NB4 (cell line): ENCODE results near the gene ZNF440.
"Not testable (repeated sequence)": the region's sequence is repeated elsewhere in the genome, so short reads cannot be mapped to it uniquely, and the experiment has no call there.

Experiments
- DNase-seq: peaks from one replicate; pipeline ENCODE4 v3.0.0; 2010; ENCODE audit warnings: low read depth
- H3K4me3 ChIP-seq: one replicate; pipeline ENCODE4 v1.5.1; 2011; ENCODE audit warnings: mild to moderate bottlenecking, low read depth, low read length, moderate library complexity
- CTCF ChIP-seq: IDR thresholded peaks from one replicate; pipeline ENCODE4 v1.5.1; 2012; ENCODE audit warnings: low read depth, low read length
- MYC ChIP-seq: IDR thresholded peaks from 2 replicates; pipeline ENCODE4 v1.6.1; 2011; ENCODE audit warnings: low read depth, low read length
- POLR2A ChIP-seq: IDR thresholded peaks from 2 replicates; pipeline ENCODE4 v1.6.1; 2011; ENCODE audit warnings: mild to moderate bottlenecking; ENCODE audit not compliant: insufficient read length; ENCODE audit errors: extremely low read depth
- TF ChIP-seq, protein P1 (sequence below): IDR thresholded peaks from 2 replicates; pipeline ENCODE4 v1.6.1; 2011; ENCODE audit warnings: low read depth, low read length

The ZNF440 gene

DNA sequence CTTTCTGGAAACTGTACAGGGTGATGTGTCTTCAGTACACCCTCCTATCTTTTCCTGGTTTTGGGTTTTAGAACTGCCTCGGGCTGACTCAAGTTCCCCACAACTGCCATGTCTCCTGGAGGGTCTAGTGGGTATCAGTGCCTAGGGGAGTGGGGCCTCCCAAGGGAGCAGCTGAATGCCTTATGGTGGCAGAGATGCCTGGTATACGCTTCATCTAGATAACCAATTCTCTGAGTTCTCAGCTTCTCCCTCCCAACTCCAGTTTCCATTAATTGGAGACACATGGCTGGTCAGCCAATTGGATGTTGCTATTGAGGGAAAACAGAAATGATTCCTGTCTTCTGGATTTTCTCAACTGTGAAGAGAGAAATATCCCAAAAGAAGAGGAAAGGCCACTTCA lies 47.2 kb downstream of the ZNF440 start:
- no peak for DNase-seq
- H3K4me3 ChIP-seq = no peak overlapping the region
- no peak for TF ChIP-seq MYC
- TF ChIP-seq CTCF = no peak
- TF ChIP-seq, protein P1, sequence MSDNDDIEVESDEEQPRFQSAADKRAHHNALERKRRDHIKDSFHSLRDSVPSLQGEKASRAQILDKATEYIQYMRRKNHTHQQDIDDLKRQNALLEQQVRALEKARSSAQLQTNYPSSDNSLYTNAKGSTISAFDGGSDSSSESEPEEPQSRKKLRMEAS = no peak
- no peak for TF ChIP-seq POLR2A

DNA sequence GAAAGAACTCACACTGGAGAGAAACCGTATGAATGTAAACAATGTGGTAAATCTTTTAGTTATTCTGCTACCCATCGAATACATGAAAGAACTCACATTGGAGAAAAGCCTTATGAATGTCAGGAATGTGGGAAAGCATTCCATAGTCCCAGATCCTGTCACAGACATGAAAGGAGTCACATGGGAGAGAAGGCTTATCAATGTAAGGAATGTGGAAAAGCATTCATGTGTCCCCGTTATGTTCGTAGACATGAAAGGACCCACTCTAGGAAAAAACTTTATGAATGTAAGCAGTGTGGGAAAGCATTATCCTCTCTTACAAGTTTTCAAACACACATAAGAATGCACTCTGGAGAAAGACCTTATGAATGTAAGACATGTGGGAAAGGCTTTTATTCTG lies 53.7 kb downstream of the ZNF440 start:
- not testable (repeated sequence) for H3K4me3 ChIP-seq, DNase-seq

DNA sequence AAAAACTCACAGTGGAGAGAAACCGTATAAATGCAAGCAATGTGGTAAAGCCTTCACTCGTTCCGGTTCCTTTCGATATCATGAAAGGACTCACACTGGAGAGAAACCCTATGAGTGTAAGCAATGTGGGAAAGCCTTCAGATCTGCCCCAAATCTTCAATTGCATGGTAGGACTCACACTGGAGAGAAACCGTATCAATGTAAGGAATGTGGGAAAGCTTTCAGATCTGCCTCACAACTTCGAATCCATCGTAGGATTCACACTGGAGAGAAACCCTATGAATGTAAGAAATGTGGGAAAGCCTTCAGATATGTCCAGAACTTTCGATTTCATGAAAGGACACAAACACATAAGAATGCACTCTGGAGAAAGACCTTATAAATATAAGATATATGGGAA lies 54.1 kb downstream of the ZNF440 start:
- DNase-seq = no peak
- TF ChIP-seq MYC = no peak
- H3K4me3 ChIP-seq = no peak overlapping the region

DNA sequence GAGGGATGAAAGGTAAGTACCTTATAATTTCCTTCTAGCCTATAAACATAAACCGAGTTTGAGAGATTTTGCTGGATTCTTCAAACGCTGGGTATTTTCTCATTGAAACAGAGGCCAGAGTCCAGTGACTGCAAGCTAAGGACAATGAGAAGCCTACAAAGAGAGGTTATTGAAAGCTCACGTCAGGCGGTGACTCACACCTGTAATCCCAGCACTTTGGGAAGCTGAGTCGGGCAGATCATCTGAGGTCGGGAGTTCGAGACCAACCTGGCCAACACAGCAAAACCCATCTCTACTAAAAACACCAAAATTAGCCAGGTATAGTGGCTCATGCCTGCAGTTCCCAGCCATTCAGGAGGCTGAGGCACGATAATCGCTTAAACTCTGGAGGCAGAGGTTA lies 58.6 kb downstream of the ZNF440 start:
- no peak for DNase-seq
- no peak overlapping the region for H3K4me3 ChIP-seq
- TF ChIP-seq CTCF (no peak), MYC (no peak), POLR2A (no peak)
- TF ChIP-seq, protein P1 = no peak

DNA sequence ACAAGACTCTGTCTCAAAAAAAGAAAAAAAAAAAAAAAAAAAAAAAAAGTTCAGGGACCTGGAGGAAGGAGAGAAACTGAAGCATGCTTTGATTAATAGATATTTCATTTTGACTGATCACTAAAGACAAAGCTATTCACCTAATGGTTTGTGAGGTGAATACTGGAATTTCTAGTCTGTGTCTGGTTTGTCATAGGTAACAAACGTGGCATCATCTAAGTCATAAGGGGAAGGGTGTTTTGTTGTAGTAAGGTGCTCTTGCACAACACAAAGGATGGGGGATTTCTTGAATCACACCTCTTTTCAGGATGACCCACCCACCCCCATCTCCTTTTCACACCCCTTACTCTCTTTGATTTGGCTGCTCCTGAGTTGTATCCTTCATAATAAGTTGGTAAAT lies 59.7 kb downstream of the ZNF440 start:
- no peak overlapping the region for H3K4me3 ChIP-seq
- TF ChIP-seq, protein P1 = no peak
- TF ChIP-seq POLR2A (no peak), CTCF (no peak), MYC (no peak)
- no peak for DNase-seq

DNA sequence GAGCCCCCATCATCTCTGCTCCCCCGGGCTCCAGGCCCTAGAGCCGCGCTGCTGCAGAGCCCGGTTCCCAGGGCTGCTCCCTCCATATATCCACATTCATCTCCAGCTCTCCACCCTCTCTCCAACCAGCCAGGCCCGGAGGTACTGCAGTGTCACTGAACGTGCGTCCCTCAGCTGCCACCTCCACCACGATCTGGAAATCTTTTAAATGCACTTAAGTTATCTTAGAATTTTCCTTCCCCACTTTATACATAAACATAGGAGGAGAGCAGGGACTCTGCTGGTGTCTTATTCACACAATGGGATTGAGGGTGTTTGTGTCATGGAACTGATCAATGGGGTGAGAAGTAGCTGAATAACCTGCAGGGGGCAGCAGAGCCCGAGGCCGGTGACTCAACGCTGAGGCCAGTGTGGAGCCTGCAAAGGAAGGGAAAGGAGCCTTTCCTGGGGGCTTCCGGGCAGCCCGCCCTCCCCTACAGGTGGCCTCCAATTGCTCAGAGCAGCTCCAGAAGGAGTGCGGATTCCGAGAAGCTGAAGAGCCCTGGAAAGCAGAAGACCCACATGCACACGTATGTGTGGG lies 65.7 kb downstream of the ZNF440 start:
- DNase-seq = peak; percentile 47
- not testable (repeated sequence) for H3K4me3 ChIP-seq
- peak; percentile 14 for TF ChIP-seq CTCF

GRCh38 chr19:11880598-11880997 lies 66.5 kb downstream of the ZNF440 start:
- TF ChIP-seq MYC = no peak
- TF ChIP-seq POLR2A = no peak
- TF ChIP-seq, protein P1 = no peak
- TF ChIP-seq CTCF = no peak
- H3K4me3 ChIP-seq = no peak overlapping the region
- no peak for DNase-seq
